Measurements from ENCODE around the gene TMEM139.
"Not testable (repeated sequence)": the region's sequence is repeated elsewhere in the genome, so short reads cannot be mapped to it uniquely, and the experiment has no call there.

TMEM139 gene

DNA sequence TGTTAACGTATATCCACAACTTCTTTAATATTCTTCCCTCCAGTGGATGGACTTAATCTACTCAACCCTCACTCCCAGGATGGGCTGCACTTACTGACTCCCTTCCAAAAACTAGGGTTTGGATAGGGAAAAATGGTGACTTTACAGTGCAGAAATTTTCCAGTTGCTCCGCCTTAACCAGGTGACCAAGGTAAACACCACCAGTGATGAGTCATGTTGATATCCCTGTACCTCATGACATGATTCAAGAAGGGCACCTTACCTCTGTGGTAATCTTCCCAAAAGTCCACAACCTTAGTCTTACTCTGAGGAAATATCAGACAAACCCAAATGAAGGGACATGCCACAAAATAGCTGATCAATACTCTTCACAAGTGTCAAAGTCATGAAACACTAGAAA, 25.0 kb upstream of the TMEM139 start:
- no peak for DNase-seq

DNA sequence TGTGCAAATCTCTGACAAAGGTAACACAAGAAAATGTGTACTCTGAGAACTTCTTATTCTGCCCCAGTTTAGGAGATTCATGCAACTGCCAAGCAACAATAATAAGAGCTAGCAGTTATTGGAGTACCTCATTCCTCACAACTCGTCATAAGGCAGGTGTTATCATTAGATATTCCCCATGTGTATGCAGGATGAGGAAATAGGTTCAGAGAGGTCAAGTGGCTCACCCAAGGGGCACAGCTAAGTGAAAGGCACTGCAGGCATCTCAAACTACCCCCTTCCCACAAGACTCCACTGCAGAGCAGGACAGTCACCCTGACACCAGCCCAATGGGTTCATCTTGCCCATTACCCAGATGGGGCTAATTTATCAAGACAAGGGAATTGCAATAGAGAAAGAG, 22.9 kb upstream of the TMEM139 start:
- no peak for DNase-seq

DNA sequence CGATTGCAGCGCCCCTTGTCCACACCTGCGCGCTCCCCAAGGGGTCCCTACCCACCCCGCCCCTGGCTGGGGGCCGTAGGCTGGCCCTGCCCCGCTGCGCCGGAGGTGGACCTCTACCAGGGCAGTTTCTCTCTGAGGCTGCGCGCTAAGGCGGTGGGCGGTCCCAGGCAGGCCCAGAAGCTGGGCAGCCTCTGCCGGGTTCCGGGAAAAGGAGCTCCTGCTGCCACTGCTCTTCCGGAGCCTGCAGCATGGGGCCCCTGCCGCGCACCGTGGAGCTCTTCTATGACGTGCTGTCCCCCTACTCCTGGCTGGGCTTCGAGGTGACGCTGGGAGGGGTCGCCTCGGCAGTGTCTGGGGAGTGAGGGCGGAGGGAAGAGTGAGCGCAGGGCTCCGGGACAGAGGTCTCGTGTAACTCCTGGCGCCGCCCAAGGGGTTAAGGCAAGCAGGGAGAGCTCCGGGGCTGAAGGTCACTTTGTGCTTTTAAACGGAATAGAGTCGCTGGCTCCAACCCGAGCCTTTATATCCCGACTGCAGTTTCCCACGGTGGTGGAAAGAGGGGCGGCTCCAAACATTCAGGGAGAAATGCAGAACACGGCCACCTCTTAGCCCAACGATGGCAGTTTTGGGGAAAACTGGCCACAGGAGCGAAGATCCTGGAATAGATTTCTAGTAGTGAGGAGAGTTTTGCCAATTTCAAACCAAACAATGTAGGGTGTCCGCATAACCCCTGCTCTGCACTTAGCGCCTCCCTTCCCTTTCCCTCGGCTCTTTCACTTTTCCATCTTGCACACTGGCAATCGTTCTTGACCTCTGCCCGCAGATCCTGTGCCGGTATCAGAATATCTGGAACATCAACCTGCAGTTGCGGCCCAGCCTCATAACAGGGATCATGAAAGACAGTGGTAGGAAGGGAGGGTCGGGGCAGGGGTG, 21.2 kb upstream of the TMEM139 start, which contains the start of gene GSTK1:
Gene GSTK1 (plus strand): TSS at position 176 of the 930 bp plus-strand sequence. CDS start 73 bp downstream, at position 249.
- DNase-seq: peak; percentile 39

DNA sequence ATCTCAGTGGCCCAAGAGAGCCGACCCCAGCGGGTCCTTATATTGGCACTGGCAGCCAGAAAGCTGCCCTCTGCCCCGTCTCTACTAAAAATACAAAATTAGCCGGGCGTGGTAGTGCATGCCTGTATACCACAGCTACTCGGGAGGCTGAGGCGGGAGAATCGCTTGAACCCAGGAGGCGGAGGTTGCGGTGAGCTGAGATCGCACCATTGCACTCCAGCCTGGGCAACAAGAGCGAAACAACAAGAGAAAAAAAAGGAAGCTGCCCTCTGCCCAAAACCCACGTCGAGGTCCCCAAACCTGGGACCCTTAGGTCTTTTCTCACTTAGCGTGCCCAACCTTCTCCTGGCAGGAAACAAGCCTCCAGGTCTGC, 20.6 kb upstream of the TMEM139 start:
- not testable (repeated sequence) for DNase-seq

DNA sequence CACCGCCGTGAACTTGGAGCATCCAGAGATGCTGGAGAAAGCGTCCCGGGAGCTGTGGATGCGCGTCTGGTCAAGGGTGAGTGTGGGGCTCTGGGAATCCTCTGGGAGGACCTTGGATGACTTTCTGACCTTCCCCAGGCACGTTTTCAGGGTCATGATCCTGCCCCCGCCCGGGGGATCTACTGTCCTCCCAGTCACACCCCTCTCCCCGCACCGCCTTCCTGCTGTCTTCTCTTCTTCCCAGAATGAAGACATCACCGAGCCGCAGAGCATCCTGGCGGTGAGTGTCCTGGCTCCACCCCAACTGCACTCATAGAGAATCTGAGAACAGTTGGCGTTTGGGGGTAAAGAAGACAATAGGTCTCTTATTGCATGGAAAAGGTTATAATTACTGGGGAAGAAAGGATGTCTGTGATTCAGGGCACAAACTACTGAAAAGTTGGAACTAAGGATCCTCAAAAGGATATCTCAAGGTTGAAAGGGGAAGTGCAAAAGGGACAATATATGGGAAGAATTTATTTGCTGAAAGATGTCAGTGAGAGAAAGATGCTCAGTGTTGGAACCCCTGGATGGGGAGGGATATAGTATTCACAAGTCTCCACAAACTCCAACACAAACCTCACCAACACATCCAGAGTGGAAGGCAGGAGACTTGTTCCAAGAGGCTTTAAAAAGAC, 19.6 kb upstream of the TMEM139 start:
- DNase-seq: no peak

DNA sequence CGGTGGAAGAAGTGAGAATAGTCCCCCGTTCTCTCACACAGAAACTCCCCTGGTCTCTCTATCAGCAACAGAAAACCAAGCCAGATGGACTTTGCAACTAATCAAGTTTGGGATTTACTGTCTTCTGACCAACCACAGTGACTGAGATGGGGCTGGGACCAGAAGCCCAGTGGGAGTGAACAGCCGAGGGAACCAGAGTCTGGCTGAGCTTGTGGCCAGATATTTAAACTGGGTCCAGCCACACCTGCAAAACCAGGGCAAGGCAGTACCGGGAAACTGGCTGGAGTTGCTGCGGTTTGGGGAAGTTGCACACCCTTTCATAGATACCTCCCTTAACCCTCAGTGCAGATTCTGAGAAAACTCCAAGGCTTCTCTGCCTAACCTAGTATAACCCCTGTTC, 15.5 kb upstream of the TMEM139 start:
- no peak for DNase-seq

DNA sequence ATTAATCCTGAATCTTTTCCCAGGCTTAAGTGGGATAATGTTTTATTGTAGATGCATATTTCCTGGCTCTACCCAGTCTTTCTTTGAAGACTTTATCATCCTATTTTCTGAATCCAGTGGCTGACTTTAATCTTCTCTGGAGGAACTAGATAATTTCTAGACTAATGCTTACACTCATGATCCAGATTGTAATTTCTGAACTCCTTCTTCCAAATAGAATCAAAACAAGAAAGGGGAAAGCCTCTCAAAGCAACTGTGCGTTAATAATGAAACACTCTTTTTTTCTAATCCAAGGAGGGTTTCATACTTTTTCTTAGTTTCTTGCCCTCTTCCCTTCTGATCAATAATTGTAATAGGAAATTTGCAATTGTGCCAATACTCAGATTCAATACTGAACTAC, 13.5 kb upstream of the TMEM139 start:
- DNase-seq: no peak

DNA sequence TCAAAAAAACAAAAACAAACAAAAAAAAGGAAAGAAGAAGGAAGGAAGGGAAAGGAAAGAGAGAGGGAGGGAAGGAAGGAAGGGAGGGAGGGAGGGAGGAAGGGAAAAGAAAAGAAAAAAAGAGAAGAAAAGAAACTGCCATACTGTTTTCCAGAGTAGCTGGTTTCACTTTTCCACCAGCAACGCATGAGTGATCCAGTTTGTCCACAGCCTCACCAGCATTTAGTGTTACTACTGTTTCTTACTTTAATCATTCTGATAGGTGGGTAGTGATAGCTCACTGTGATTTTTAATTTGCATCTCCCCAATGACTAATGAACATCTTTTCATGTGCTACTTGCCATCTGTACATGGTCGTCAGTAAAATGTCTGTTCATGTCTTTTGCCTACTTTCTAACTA, 11.9 kb upstream of the TMEM139 start:
- no peak for DNase-seq

DNA sequence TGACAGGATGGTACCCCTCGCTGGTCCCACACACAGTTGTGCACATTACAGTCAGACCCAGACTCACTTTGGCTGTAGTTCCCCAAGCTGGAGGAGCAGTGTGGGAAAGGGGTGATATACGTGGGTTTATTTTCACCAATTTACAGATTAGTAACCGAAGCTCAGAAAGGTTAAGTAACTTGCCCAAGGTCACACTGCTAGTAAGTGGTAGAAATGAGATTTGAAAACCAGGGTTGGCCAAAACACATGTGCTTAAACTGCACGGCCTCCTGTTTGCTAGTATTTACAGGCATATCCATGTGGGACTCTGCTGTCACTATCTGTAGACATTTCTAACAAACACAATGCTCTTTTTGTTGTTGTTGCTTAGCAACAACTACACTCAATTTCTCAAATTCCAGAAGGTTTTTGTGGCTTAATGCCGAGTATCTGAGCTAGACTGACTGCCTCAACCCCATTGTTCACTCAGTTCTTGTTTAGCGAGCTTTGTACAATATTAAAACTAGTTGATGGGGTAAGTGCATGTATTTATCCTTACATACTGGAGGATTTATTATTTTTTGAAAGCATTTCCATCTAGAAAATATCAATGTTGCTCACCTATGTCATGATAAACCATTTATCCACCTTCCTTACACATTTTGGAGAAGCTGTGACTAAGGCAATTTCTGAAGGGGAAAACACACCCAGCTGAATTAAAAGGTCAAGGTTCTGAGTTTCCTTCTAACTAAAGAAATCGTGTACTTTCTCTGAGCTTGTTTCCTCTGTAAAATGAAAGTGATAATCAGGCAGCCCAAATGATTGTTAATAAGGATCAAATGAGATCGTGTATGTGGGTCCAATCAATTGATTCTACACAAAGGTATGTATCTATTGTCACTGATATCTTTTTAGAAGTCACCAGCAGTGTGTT, 5.3 kb upstream of the TMEM139 start:
- DNase-seq: no peak

DNA sequence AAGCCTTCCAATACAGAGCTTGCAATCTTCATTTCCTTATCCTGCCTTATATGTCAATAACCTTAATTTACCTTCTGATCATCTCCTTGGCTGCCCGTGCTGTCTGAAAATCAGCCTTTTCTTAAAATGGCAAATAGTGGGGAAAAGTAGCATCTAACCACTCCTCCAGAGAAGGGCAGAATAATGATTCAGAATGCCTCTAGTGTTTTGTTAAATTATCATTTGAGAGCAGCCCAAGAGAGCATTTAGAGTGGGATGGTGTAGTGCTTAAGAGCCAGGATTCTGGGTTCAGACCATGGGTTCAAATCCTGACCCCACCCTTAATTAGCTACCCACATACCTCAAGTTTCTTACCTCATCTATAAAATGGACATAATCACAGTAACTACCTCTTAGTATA, 4.6 kb upstream of the TMEM139 start:
- DNase-seq: no peak

DNA sequence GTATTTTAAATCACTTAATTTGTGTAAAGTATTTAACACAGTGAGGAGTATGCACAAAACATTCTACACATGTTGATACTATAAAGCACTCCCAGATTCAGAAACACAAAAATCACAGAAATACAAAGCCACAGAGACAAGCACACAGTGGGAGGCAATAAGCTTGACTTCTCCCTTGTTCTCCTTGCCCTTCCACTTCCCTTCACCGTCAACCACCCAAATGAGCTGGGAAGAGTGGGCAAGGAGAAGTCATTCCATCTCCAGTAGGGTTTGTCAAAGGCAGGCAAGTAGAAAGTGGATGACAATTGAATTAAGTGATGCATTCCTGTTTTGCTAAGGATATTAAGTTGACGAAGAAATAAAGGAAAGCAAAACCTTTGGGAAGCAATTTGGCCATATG, 4.2 kb upstream of the TMEM139 start:
- no peak for DNase-seq

DNA sequence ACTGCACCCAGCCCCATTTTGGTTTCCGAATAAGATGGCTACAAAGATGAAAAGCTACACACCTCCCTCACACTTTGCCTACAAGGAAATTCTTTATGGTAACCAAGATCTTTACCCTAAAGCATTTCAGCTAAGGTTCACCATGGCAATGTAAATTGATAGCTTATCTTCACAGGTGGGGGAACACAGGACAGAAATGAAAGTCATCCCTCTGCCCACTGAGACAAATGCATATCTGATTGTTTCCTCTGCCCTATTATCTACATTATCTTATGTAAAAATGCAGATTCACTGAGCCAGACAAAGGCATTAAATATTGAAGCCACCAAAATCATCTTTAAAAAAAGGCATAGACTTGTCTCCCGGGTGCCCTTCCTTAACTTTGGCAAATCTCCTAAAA, 3.2 kb upstream of the TMEM139 start:
- no peak for DNase-seq

DNA sequence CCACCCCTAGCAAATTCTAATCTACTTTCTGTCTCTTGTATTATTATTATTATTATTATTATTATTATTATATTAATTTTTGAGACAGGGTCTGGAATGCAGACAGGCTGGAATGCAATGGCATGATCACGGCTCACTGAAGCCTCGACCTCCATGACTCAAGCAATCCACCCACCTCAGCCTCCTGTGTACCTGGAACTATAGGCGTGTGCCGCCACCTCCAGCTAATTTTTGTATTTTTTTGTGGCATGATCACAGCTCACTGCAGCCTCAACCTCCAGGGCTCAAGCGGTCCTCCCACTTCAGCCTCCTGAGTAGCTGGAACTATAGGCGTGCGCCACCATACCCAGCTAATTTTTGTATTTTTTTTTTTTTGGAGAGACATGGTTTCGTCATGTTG, 2.6 kb upstream of the TMEM139 start:
- no peak for DNase-seq

DNA sequence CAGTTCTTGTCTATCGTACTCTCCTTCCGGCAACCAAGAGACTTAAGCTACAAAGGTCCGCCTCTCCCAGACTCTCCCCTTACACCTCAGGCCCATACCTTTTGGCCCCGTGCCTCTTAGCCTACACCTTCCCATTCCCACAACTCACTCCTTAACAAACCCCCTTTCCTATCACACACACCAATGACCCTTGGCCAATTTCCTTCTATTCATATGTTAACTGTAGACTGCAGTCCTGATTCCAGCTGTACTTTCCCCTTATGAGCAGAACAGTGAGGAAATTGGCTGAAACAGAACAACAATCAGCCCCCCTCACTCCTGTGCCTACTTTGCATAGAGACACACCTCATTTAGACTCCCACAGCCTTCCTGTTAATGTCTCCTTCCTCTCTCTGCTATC, 1.4 kb upstream of the TMEM139 start:
- DNase-seq: no peak

DNA sequence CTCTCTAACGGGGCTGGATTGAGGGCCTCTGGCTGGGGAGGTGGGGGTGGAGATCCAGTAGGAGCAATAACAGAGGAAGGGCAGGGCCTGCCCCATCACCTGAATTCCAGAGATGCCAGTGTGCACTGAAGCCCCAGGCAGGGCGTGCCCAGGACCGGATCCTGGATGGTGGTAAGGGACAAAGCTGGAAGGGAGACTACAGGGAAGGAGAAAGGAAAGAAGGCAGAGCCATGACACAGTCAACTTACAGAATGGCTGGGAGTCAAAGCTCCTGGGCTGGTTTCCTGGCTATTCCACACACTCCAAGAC, 666 bp downstream of the TMEM139 start:
- no peak for DNase-seq

DNA sequence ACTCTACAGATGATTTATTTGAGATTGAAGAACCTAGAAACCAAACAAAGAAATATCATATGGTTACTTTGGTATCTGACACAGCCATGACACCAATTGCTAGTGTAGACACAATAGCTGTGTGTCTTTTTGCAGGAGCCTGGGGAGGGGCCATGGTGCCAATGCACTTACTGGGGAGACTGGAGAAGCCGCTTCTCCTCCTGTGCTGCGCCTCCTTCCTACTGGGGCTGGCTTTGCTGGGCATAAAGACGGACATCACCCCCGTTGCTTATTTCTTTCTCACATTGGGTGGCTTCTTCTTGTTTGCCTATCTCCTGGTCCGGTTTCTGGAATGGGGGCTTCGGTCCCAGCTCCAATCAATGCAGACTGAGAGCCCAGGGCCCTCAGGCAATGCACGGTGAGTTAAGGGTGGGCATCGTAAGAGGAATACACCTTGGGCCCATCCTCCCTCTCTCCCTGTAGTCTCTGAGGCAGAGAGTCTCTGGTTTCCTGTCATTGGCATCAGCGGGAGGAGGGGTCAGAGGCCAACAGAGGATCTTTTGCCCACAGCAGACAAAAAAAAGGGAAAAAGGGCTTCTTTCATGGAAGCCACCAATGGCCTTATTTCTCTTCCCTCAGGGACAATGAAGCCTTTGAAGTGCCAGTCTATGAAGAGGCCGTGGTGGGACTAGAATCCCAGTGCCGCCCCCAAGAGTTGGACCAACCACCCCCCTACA, 1.2 kb downstream of the TMEM139 start:
- no peak for DNase-seq

DNA sequence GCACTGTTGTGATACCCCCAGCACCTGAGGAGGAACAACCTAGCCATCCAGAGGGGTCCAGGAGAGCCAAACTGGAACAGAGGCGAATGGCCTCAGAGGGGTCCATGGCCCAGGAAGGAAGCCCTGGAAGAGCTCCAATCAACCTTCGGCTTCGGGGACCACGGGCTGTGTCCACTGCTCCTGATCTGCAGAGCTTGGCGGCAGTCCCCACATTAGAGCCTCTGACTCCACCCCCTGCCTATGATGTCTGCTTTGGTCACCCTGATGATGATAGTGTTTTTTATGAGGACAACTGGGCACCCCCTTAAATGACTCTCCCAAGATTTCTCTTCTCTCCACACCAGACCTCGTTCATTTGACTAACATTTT, 1.7 kb downstream of the TMEM139 start:
- no peak for DNase-seq

DNA sequence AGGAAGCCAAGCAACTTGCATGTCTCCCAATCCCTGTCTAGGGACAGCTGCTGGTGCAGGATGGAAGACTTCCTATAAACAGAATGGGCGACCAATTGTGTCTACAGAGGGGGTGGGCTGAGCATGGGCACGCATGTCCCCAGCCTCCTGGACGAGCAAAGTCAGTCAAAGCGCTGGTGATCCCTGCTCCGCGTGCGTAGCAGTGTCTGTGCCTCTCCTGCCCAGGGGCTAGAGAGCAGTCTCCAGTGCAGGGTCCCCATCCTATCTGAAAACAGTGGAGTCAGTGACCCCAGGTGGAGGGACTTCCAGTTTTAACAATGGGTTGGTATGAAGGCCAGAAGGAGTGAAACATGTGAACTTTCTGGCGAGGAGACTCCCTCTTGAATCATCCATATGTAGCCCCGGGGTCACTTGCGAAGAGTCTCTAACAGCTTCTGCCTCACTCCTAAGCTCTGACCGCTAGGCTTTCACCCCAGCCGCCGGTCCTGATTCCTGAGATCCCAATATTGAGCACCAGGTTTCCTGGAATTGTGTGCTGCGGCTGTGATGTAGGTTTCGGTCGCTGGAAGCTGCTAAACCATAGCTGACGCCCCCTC, 2.7 kb downstream of the TMEM139 start:
- no peak for DNase-seq

DNA sequence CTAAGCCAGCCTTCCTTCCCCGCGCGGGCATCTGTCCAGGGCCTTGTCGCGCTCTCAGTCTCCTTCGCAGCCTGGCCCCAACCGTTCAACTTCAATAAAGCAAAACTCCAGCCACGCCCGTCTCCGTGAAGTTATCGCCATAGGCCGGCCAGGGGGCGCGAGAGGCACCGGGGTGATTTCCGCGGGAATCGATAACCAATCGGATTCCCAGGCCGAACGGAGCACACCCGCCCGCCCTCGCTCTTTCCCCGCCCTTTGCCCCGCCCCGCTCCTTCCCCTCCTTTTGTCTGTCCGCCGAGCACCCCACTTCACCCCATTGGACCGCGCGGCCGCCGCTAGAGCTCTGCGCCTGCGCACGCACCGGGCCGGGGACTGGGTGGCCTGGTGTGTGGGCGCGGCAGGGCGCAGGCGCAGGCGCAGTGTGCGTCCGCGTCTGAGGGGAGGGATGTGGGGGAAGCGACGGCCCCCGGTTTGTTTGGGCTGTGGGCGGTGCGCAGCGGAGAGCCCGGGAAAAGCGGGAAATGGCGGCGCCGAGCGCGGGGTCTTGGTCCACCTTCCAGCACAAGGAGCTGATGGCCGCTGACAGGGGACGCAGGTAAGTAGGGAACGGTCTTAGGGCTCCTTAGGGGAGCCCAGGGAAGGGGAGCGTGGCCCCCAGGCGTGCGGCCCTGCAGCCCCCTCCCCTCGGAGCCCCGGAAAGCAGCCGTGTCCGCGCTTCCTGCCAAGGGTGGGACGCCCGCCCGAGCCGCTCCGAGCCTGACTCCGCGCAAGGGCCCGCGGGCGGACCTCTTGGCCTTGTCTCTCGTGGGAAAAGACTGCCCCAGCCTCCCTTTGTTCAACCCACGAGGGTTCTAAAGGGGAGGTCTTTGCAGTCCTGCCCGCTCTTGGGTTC, 3.4 kb downstream of the TMEM139 start, which contains the start of gene CASP2:
Gene CASP2 (plus strand): TSS at position 417 of the 892 bp plus-strand sequence. CDS start 105 bp downstream, at position 522.
- peak; percentile 92 for DNase-seq

DNA sequence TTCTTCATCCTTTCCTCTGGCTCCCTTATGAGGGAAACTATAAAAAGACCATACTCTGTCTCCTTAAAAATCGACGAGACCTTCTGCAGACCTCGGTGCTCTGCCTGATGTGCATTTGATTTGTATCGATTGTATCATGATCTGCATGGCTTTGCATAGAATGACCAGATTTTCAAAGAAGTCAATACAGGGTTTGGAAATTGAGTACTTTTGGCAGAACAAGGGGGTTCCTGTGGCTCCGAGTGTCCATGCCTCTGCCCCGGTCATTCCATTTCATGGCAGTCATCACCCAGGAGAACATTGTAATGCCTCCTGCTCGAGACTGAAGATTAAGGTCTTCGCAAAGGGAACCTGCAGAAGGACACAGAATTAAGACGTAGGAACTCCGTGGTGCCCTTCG, 4.1 kb downstream of the TMEM139 start:
- no peak for DNase-seq

DNA sequence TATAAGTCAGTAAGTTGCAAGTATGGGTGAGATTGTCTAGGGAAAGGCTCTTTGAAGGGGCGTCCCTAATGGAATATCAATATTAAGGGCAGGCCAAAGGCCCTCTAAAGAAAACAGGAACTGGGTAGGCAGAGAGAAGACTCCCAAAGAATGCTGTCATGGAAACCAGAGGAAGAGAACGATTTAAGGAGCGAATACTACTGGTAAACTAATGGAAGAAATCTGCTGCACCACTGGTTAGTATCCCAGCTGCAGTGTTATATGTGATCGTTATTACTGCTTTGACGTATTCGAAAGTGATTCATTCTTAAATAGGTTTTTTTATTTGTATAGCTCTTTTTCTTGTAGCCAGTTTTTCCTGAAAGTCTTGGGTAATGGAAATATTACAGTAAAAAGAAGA, 4.7 kb downstream of the TMEM139 start:
- DNase-seq: no peak

Data from DMS 273 treated with DMSO at 0.1 percent for 48 hours (cell line).